Cardiac atrium fibroblast (primary cell): Measurements from ENCODE around the gene TOMM34. TPM values are rescaled to one million over a fixed set of nuclear protein-coding genes. Genes with fewer than 3 reads are reported as not detected.

Source experiments
- total RNA-seq: library from RNA; depleted of rRNA; stranded (reverse); fragments of >200 nt; gene quantifications from 2 replicates; pipeline ENCODE4 v1.2.3, GENCODE V29; 2015

TOMM34 gene
- 22.0 and 42.9 TPM in 2 replicates for total RNA-seq

GRCh38 chr20:44960103-44960852 is at the start of gene TOMM34:
TSS of gene TOMM34 (minus strand) at chr20:44960397. CDS start at chr20:44960333, 64 bp downstream.

GRCh38 chr20:44966030-44966961 is 6.1 kb upstream of the TOMM34 start, which contains the start of gene STK4:
TSS of gene STK4 (plus strand) at chr20:44966512. CDS start at chr20:44966569, 57 bp downstream.

GRCh38 chr20:44909872-44910689 is 50.1 kb downstream of the TOMM34 start, which contains the start of gene PABPC1L:
TSS of gene PABPC1L (plus strand) at chr20:44910060. CDS start at chr20:44910144, 84 bp downstream.

Other genes with a start within 250 kb of the TOMM34 start
- 4.1 and 5.8 TPM in 2 replicates for gene CCN5, start 245.0 kb downstream of the TOMM34 start, total RNA-seq
- 0.18 and 1.1 TPM in 2 replicates for gene KCNK15, start 214.5 kb downstream of the TOMM34 start, total RNA-seq
- not detected in 2 replicates for gene RIMS4, start 149.9 kb downstream of the TOMM34 start, total RNA-seq
- 96.9 and 116 TPM in 2 replicates for gene YWHAB, start 74.7 kb downstream of the TOMM34 start, total RNA-seq
- 11.6 and 20.1 TPM in 2 replicates for gene PABPC1L, start 50.3 kb downstream of the TOMM34 start, total RNA-seq
- 13.5 and 19.8 TPM in 2 replicates for gene STK4, start 6.1 kb upstream of the TOMM34 start, total RNA-seq
- gene KCNS1, start 140.7 kb upstream of the TOMM34 start, total RNA-seq: 2.3 and 2.4 TPM in 2 replicates
- not detected in 2 replicates for gene WFDC5, start 154.8 kb upstream of the TOMM34 start, total RNA-seq
- gene WFDC12, start 164.1 kb upstream of the TOMM34 start, total RNA-seq: not detected in 2 replicates
- gene PI3, start 214.5 kb upstream of the TOMM34 start, total RNA-seq: 4.5 TPM in 1 of 2 replicates, not detected in the other
- not detected in 2 replicates for gene SEMG1, start 246.6 kb upstream of the TOMM34 start, total RNA-seq